Coronary artery (tissue), 2 donors: Measurements from ENCODE around the gene LHX5.

ENCODE experiments used
- DNase-seq: peaks from one replicate; pipeline ENCODE4 v3.0.0-alpha.2; 2017; ENCODE audit warnings: low spot score
- H3K27ac ChIP-seq, 2 donors: fragments of 200-600 bp; sonication (generic); one replicate each; pipeline ENCODE4 v1.5.1; 2016 to 2019
- H3K4me3 ChIP-seq: fragments of 200-600 bp; sonication (generic); 2 replicates; pipeline ENCODE4 v1.5.1; 2016; ENCODE audit warnings: mild to moderate bottlenecking, moderate library complexity
- CTCF ChIP-seq: fragments of 200-600 bp; sonication (generic); IDR thresholded peaks from one replicate; pipeline ENCODE4 v1.5.1; 2019; ENCODE audit warnings: antibody characterized with exemption

The LHX5 gene

DNA sequence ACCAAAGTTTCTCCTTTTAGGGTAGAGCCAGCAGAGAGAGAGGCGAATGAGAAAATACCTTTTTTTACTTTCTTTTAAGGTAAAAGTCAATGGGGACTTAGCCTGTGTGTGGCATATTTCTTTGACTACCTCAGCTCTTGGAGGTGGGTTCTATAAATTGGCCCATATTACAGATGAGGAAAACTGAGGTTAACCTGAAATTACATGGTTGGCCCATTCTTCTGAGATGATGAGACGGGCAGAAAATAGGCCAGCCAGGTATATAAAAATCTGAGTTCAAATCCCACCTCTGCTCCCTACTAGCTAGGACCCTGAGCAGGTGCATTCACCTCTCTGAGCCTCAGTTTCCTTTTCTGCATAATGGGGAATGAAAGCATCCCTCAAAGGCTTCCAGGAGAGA is 22.4 kb downstream of the LHX5 start:
- DNase-seq = no peak
- no peak for TF ChIP-seq CTCF
- Histone ChIP-seq H3K27ac (no peak overlapping the region), H3K4me3 (no peak overlapping the region)

GRCh38 chr12:113448873-113449272 is 22.8 kb downstream of the LHX5 start:
- no peak overlapping the region for H3K27ac ChIP-seq
- H3K4me3 ChIP-seq = no peak overlapping the region
- DNase-seq = no peak
- no peak for TF ChIP-seq CTCF

DNA sequence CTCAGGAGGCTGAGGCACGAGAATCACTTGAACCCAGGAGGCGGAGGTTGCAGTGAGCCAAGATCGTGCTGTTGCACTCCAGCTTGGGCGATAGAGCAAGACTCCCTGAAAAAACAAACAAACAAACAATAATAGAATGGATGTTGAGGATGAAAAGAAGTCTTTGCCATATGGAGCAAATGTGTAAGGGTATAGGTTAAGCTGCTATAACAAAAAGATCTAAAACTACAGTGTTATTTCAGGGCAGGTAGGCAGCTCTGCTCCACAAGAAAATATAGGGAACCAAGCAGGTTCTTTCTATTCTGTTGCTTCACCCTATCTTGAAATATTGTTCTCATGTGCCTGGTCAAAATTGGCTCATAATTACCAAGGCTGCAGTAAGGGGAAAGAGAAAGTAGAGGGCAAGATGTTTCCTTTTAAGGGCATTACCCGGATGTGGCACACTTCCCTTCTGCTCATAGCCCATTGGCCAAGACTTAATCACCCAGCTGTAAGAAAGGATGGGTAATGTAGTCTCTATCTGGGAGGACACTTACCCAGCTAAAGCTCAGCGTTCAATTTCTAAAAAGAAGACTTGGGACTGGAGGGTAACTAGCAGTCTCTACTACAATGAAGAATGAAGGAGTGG is 26.0 kb downstream of the LHX5 start:
- TF ChIP-seq CTCF = no peak
- Histone ChIP-seq H3K27ac (no peak overlapping the region), H3K4me3 (no peak overlapping the region)
- DNase-seq = no peak

GRCh38 chr12:113443030-113443539 is 28.6 kb downstream of the LHX5 start:
- Histone ChIP-seq H3K27ac (no peak overlapping the region), H3K4me3 (no peak overlapping the region)
- DNase-seq = no peak
- TF ChIP-seq CTCF = no peak

DNA sequence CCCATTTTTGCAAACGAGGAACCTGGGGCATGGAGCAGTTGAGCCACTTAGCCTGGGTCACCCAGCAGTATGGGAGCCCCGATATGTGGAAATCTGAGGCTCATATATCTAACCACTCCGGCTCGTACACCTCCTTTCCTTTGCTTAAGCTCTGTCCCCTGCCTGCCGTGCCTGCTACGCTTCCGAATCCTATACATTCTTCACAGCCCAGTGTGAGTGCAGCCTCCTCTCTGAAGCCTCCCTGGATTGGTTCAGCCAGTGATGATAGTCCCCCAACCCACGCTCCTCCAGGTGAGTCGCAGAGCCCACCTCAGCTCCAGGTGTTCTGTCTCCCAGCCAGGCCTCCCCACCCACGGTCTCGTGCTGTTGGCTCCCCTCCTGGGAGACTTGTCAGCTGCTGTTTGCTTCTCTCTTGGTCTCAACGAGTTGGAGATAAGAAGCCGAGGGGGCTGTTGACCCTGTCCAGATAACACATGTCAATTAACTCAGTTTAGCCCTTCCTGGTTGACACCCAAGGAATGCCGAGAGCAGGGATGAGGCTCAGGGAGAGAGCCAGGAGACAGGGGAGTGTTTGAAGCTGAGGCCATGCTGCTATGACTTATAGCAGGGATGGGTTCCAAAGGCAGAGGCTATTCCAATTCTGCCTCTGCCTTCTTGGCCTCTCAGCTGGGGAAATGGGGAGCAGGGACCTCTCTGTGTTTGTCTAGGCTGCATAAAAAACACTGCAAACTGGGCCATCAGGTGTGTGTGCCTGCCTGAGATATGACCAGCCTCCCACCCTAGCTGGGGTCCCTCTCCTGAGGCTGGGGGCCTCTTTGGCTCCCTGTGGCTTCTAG is 30.5 kb downstream of the LHX5 start:
- Histone ChIP-seq H3K4me3 (no peak overlapping the region), H3K27ac (no peak overlapping the region)
- TF ChIP-seq CTCF = no peak
- DNase-seq = no peak

GRCh38 chr12:113440336-113440735 is 31.3 kb downstream of the LHX5 start:
- H3K4me3 ChIP-seq = no peak overlapping the region
- no peak for DNase-seq
- no peak for TF ChIP-seq CTCF
- H3K27ac ChIP-seq = no peak overlapping the region
